Measurements from ENCODE around the gene CSK. TPM values are rescaled to one million over a fixed set of nuclear protein-coding genes. Genes with fewer than 3 reads are reported as not detected.

The CSK gene
- total RNA-seq, 2 experiments from 2014 or later, result 114 to 118 TPM

- H3K9me3 ChIP-seq (ENCODE audit: control insufficient read depth in 1 of 2, insufficient read depth in 1 of 2, low read length in 2 of 2), result peaks cover 0 to 8% of the 10 kb centered on the region in 2 experiments
- no peak overlapping the region for H3K27ac Mint-ChIP-seq
- CTCF ChIA-PET, result no interaction called here
These were observed 43.1 kb downstream of the CSK start for GRCh38 chr15:74824976-74825375.

GRCh38 chr15:74825866-74826265 is 44.0 kb downstream of the CSK start:
- H3K36me3 Mint-ChIP-seq (ENCODE audit: low read depth), result no peaks in the 10 kb centered on the region
- Histone ChIP-seq H3K9me3 (ENCODE audit: control insufficient read depth in 1 of 2, insufficient read depth in 1 of 2, low read length in 2 of 2) (peaks cover 0 to 8% of the 10 kb centered on the region in 2 experiments), H3K27me3 (ENCODE audit: control insufficient read depth in 1 of 2, insufficient read depth in 2 of 2, low read length in 2 of 2) (peaks cover 20% of the 10 kb centered on the region in 2 experiments), H3K27ac (ENCODE audit: low read depth in 1 of 2, low read length in 2 of 2) (no peak overlapping the region), H3K4me3 (ENCODE audit: low read length) (no peak overlapping the region), H3K4me1 (ENCODE audit: insufficient read depth, low read length) (peaks cover 6% of the 10 kb centered on the region), H3K36me3 (ENCODE audit: insufficient read depth, low read length) (no peaks in the 10 kb centered on the region)
- DNase-seq, result no peak
- ChIA-PET CTCF (interaction anchor here (1.0 kb wide), 1 partner anchor 32 kb away, joined by 5 read pairs; no protein-coding TSS in a partner anchor), POLR2A (no interaction called here)
- H3K27ac Mint-ChIP-seq, result no peak overlapping the region
- no peaks in the 10 kb centered on the region for H3K9me3 Mint-ChIP-seq
- peaks cover 33% of the 10 kb centered on the region for H3K27me3 Mint-ChIP-seq
- no peak overlapping the region for H3K4me3 Mint-ChIP-seq
- TF ChIP-seq CTCF (IDR thresholded peaks at IDR 0.05), result no peak
- no peak for ATAC-seq (ENCODE audit: poor library complexity)
- intact Hi-C loops (cut with DNase I, micrococcal nuclease), result loop anchor here in 1 of 2 experiments (2.0 kb wide), 1 partner anchor 169 kb away; the partner anchor contains the start of gene SCAMP5
- H3K4me1 Mint-ChIP-seq (ENCODE audit: low read depth), result no peaks in the 10 kb centered on the region

More at GRCh38 chr15:74824976-74825375, 43.1 kb downstream of the CSK start:
- ATAC-seq (ENCODE audit: poor library complexity), result no peak
- H3K27me3 Mint-ChIP-seq, result peaks cover 33% of the 10 kb centered on the region
- Histone ChIP-seq H3K27me3 (ENCODE audit: control insufficient read depth in 1 of 2, insufficient read depth in 2 of 2, low read length in 2 of 2) (peaks cover 20% of the 10 kb centered on the region in 2 experiments), H3K27ac (ENCODE audit: low read depth in 1 of 2, low read length in 2 of 2) (no peak overlapping the region), H3K4me1 (ENCODE audit: insufficient read depth, low read length) (peaks cover 6% of the 10 kb centered on the region), H3K36me3 (ENCODE audit: insufficient read depth, low read length) (no peaks in the 10 kb centered on the region), H3K4me3 (ENCODE audit: low read length) (no peak overlapping the region)
- no peaks in the 10 kb centered on the region for H3K36me3 Mint-ChIP-seq (ENCODE audit: low read depth)
- H3K4me3 Mint-ChIP-seq, result no peak overlapping the region
- TF ChIP-seq CTCF (IDR thresholded peaks at IDR 0.05), result no peak
- H3K9me3 Mint-ChIP-seq, result no peaks in the 10 kb centered on the region
- no peak for DNase-seq
- POLR2A ChIA-PET, result no interaction called here
- intact Hi-C loops (cut with DNase I, micrococcal nuclease), result no loop called here
- H3K4me1 Mint-ChIP-seq (ENCODE audit: low read depth), result no peaks in the 10 kb centered on the region

GRCh38 chr15:74826364-74826819 is 44.5 kb downstream of the CSK start, which contains the start of gene CPLX3:
Gene CPLX3 (plus strand): TSS chr15:74826627. CDS start chr15:74826704, 77 bp downstream.
- DNase-seq (peak in 13 of 14 experiments; percentile 27 to 76 (median 46)), ATAC-seq (ENCODE audit: poor library complexity) (peak; percentile 78)
- TF ChIP-seq CTCF (IDR thresholded peaks at IDR 0.05), result no peak
- Mint-ChIP-seq H3K4me3 (no peak within 1 kb of the TSS), H3K27me3 (peaks cover 33% of the 10 kb centered on the region), H3K9me3 (no peaks in the 10 kb centered on the region), H3K4me1 (ENCODE audit: low read depth) (no peaks in the 10 kb centered on the region), H3K36me3 (ENCODE audit: low read depth) (no peaks in the 10 kb centered on the region), H3K27ac (no peak within 1 kb of the TSS)
- Histone ChIP-seq H3K36me3 (ENCODE audit: insufficient read depth, low read length) (no peaks in the 10 kb centered on the region), H3K4me1 (ENCODE audit: insufficient read depth, low read length) (peaks cover 6% of the 10 kb centered on the region), H3K9me3 (ENCODE audit: control insufficient read depth in 1 of 2, insufficient read depth in 1 of 2, low read length in 2 of 2) (peaks cover 0 to 8% of the 10 kb centered on the region in 2 experiments), H3K27me3 (ENCODE audit: control insufficient read depth in 1 of 2, insufficient read depth in 2 of 2, low read length in 2 of 2) (peaks cover 20% of the 10 kb centered on the region in 2 experiments), H3K27ac (ENCODE audit: low read depth in 1 of 2, low read length in 2 of 2) (no peak within 1 kb of the TSS), H3K4me3 (ENCODE audit: low read length) (no peak within 1 kb of the TSS)
- ChIA-PET POLR2A (interaction anchor here (1.5 kb wide), 1 partner anchor 210 kb away, joined by 4 read pairs; the partner anchor contains the start of gene CLK3), CTCF (interaction anchor here (1.0 kb wide), 1 partner anchor 33 kb away, joined by 5 read pairs; no protein-coding TSS in a partner anchor)
- intact Hi-C loops (cut with DNase I, micrococcal nuclease), result loop anchor here in 1 of 2 experiments (2.0 kb wide), 1 partner anchor 168 kb away; the partner anchor contains the start of gene SCAMP5

Measured in CD4-positive, alpha-beta T cell (primary cell).